ENCODE data around the gene TSPAN3.

The TSPAN3 gene

DNA sequence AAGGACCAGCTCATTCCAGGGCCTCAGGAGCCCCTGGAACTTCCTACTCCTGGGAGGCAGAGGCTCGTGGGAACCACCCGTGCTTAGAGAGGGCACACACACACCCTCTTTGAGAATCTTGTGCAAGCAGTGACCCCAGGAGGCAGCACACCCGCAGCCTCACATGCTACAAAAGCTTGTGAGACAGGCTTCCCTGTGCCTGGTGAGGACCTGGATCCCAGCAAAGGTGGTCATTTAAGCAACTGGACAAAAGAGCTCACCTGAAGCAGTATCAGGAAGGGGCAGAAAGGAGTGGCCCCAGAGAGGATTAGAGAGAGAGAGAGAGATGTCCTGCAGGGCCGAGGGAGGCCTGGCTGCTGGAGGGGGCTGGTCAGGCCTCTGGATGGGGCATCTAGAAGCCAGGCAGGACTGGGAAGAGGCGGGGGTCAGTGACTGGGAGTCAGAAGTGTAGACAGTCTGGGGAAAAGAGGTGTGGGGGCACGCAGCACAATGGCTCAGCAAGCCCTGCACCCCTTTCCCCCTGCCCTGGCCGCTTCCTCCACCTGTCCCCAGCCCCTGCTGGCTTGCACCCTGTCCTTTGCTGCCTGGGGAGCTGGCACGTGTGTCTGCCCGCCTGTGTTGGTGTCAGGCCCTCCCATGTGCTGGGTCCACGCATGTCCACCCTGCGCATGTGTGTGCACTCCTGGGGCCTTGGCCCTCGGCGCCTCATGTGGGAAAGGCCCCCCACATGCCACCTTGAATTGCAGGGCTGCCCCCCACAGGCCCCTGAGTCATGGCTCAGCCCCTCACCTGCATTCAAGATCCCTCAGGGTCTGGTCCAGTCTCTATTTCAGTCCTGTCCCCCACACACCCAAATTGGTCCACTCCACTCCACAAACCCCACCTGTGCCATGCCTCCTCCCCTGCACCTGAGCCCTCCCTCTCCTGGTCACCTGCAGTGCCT lies 36.9 kb downstream of the TSPAN3 start:
- DNase-seq (ENCODE audit: low read depth in 2 of 2) = no peak

DNA sequence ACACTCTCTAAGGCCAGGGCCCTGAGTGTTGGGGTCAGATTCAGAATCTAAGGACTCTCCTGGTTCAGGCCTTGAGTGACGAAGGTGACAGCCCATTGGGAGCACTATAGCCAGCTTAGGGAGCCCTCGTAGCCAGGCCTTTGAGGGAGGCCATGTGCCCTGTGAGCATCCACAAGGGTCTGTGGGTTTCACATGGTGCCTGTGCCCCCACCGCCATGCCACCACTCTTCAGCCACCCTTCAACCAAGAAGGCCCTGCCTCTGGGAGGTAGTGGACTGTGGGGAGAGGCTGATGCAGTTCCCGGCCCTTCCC lies 37.5 kb downstream of the TSPAN3 start:
- no peak for DNase-seq (ENCODE audit: low read depth in 2 of 2)

DNA sequence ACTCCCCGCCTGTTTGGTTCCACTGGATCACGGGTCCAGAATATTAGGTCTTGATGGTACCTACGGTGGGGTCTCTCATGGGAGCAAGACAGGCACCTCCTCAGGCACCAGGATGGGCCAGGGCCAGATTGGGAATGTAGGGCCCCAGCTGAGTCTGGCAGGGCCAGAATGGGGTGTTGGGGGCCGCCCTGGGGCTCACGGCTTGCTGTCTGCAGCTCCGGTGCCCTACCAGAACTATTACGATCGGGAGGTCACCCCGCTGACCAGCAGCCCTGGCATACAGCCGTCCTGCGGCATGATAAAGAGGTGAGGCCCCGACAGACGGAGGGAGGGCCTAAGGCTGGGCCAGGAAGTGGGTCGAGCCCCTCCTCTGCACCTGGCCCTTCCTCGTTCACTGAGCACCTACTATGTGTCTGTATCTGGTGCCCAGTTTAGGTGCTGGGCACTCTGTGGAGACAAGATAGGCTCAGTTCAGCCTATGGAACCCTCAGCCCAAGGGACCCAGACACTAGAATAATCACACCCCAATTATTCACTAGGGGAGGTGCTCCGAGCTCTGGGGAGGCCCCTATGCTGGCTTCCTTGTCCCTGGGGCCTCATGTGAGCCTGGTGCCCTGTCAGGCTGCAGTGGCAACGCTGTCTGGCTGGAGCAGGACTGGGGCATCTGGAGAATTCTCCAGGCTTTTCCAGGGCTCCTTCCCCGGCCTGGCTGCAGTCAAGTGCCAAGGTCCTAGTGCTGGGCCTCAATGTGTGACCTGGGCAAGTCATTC lies 38.1 kb downstream of the TSPAN3 start:
- DNase-seq (ENCODE audit: low read depth in 2 of 2) = no peak

DNA sequence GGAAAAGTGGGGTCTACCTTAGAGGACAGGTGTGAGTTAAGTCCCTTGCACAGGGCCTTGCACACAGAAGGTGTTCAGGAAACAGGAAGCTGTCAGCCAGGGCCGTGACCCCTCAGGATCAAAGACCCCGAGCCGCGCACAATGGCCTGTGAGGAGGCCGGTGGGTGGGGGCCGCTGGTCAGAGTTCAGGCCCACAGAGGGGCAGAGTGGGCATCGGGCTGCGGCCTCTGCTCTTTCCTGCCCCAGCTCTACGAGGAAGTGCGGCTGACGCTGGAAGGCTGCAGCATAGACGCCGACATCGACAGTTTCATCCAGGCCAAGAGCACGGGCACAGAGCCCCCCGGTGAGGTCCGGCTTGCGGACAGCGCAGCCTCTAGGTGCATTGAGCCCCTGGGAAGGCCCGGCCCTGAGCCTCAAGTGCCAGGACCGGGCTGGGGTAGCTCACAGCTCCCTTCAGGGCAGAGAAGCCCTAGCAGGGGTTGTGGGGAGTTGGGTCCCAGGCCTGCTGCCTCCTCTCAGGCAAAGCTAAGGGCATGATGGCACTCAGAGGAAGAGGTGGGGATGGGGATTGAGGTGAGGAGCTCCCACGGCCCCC lies 38.8 kb downstream of the TSPAN3 start:
- no peak for DNase-seq (ENCODE audit: low read depth in 2 of 2)

DNA sequence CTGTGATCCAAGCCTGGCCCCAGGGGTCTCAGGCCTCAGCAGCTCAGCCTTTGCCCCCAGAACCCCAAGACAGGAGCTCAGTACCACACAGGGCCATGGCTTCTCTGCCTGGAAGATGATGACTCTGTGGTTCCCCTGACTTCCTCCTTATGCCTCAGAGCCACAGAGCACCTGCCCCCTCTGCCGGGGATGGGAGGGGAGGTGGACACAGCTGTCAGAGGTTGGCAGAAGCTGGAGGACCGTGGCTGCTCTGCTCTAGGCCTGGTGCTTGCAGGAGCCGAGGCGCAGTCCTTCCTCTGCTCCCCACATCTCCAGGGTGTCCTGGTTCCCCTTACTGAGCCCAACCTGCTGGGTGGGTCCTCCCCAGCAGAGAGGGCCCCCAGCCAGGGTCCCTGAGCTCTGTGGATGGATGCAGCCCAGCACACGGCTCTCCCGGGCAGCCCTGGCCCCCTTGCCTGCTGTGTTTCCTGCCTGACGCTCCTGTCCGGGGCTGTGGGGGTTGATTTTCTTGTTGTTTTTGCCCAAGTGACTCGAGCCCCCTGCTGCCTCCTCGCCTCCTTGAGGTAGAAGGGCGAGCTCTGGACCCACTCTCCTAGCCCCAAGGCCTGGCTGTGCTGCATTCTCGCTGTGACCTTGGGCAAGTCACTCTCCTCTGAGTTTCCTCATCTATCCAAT lies 39.4 kb downstream of the TSPAN3 start:
- DNase-seq (ENCODE audit: low read depth in 2 of 2) = no peak

DNA sequence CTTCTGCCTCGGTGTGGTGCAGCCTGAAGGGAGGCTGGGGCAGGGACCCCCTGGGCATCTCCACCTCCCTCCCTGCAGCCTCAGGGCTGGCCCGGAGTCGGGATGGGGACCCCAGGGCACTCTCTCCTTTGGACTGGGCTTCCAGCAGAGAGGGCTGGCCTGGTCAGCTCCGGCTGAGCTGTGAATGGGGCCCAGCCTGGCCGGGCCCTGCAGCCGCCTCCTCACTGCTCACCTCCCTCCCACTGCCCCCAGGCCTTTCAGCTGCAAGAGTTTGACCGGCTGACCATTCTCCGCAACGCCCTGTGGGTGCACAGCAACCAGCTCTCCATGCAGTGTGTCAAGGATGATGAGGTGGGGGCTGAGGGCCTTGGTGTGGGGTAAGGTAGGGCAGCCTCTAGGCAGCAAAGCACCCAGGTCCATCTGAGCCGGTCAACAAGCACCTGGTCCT lies 40.0 kb downstream of the TSPAN3 start:
- DNase-seq (ENCODE audit: low read depth in 2 of 2) = no peak

DNA sequence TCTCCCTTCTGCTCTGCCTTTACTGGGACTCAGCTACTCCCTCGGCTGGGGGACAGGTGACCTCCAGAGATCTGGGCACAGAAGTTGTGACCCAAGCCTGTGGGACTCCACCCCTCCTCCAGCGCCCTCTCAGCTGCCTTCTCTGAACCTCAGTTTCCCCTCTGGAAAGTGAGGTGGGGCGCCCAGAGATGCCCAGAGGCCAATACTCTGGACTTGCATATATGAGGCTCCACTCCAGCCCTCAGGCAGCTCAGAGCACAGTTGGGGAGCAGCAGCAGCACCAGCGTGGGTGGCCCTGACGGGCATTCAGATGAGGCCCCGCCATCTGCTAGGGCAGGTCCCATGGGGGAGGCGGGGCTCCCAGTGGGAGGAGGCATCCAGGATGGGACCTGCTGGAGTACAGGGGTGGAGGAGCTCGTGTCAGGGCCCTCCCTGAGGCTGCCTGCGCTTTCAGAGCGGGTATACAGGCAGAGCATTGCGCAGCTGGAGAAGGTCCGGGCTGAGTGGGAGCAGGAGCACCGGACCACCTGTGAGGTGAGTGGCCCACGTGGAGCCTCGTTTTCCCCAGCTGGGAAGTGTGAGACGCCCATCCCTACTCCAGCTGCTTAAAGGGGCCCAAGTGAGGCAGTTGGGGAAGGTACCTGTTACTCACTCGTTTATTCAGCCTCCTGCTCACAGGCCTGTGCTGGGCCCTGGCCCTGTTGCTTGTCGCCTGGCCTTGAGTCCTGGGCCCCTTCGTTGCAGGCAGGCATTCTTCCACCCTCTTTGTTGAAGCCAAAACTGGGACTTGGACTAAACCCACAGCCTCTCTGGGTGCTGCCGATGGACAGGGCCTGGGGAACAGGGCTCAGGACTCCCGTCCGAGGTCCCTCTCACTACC lies 40.6 kb downstream of the TSPAN3 start:
- DNase-seq (ENCODE audit: low read depth in 2 of 2) = no peak

DNA sequence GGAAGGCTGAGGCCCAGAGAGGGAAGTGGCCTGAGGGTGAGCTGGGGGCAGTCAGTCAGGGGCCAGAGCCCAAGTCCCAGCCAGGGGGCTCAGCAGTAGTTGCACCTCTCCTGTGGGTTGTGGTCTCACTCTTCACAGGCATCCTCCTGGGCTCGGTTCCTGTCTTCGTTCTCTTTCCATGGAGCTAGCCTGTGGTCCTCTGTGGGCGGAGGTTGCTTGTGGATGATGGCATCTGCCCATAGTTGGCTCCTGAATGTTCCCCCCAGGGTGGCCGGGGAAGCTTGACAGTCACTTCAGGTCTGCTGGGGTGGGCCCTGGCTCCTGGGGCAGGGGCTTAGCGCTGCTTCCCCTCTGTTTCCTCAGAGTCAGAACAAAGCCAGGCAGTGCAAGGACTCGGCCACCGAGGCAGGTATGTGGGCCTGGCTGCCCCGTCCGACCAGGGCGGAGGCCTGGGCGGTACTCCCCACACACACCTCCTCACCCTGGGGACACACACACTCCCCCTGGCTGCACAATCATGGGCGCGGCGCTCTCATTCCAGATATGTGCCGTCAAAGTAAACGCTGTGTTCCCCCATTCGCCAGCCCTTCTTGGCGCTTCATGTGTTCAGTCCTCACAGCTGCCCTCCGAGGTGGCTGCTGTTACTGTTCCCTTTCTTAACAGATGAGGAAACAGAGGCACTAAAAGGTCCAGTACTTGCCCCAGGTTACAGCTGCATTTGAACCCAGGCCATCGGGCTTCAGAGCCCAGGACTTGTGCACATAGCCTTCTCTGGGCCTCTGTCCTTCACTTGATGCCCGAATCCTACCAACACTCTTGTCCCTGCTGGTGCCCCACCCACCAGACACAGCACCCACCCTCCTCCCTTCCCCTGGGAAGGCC lies 41.5 kb downstream of the TSPAN3 start:
- DNase-seq (ENCODE audit: low read depth in 2 of 2) = no peak

DNA sequence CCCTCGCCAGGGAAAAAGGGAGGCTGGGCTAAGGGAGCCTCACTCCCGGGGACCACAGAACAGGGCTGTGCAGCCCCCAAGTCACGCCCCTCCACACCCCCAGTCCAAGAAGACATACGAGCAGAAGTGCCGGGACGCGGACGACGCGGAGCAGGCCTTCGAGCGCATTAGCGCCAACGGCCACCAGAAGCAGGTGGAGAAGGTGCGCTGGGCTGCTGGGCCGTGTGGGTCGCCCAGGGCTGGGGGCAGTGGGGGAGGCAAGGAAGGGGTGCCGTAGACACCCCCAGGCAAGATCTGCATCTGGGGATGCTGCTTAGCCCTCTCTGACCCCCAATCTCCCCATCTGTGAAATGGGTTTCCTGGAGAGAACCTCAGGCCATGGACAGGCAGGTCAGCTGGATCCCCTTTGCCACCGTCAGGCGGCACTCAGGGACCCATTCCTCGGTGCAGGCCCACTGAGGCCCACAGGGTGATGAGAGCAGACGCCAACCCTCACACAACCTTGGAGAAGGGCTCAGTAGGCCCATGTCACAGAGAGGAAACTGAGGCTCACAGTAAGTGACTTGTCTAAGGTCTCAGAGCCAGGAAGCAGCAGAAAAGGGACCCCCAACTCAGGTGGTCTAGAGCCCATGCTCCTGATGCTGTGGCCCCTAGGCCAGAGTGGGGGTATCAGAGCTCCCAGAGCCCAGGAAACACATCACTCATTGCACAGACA lies 42.3 kb downstream of the TSPAN3 start:
- no peak for DNase-seq (ENCODE audit: low read depth in 2 of 2)

DNA sequence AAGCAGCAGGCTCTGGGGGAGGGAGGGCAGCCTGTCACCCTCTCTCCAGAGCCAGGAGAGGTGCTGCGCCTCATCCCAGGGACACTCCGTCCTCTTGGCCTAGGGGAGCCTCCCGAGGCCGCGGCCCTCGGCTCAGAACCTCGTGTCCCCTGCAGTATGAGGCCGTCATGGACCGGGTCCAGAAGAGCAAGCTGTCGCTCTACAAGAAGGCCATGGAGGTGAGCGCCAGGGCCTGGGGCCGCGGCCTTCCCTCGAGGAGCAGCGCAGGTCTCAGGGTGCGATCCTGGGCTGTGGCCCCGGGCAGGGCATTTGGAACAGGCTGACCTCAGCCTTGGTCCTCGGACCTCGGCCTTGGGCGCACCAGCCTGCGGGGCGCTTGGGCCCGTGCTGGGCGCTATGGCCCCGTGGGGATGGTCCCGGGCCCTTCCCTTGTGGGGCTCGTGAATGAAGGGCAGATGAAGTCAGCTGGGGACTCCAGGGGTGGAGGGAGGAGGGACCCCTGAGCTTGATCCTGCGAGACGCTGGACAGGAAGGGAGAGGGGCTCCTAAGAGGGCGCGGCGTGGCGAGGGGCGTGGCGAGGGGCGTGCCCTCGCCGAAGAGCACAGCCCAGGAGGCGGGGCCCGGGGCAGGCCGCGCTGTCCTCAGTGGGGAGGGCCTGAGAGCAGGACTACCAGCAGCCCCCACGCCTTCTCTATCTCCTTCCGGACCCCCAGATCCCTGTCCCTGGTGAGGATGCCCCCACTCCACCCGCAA lies 43.0 kb downstream of the TSPAN3 start:
- no peak for DNase-seq (ENCODE audit: low read depth in 2 of 2)

DNA sequence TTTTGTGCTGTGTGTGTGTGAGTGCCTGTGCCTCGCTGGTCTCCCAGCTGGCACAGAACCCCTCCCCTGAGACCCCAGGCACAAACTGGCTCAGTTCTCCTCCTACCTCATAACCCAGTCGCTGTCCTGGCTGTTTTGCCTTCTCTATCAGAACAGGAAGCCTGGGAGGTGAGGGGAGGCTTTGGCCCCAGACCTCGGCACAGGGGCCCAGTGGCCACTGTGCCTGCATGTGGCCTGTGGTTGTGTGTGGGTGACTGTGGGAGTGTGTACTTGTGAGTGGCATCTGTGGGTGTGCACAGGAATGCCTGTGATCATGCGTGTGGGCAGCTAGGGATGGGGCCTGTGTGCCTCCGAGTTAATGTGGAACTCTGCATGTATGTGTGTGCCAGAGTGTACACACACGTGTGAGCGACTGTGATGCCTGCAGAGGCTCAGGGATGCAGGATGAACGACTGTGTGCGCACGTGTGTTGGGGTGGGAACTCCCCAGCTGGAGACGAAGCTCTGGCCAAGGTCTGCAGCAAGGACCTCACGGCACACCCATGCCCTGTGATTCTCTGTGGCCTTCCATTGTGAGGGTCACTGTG lies 43.7 kb downstream of the TSPAN3 start:
- no peak for DNase-seq (ENCODE audit: low read depth in 2 of 2)

DNA sequence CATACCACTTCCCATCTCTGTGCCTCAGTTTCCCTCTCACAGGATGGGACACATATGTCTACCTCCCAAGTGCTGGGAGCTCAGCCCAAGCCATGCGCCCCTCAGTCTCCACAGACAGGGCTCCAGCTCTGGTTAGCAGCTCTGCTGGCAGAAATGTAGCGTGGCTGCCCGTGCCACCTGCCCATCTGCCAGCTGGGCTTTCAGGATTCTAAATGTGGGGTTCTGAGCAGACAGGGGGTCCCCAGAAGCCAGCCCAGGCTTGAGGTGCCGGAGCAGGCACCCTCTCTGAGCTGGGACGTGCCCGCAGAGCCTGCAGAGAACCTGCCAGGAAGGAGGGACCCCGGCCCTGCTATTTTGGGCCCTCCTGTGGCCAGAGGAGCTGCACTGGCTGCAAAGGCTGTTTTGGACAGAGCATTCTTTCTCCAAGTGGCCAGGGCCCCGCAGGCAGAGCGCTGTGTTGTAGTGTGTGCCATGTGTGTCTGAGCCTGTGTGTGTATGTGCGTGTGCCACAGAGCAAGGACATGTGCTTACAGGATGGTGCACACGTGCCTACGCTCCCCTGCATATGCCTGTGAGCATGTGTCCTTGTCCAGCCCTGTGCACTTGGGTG lies 44.3 kb downstream of the TSPAN3 start:
- no peak for DNase-seq (ENCODE audit: low read depth in 2 of 2)

DNA sequence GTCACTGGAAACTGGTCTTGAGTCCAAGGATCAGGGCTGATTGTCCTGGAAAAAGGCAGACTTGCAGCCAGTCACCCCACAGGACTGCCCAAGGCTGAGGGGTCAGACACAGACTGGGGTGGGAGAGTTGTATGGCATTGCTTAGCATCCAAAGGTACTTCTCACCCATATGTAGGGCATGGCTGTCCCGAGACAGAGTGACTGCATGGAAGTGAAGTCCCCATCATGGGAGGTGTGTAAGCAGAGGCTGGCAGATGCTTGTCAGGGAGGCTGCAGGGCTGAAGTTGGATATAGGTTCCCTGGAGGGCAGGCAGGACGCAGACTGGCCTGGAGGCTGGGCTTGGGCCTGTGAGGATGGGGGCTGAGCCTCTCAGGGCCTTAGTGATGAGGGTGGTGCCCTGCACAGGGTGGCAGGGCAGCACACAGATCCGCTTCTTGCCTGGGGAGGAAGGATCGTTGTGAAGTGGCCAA lies 44.9 kb downstream of the TSPAN3 start:
- no peak for DNase-seq (ENCODE audit: low read depth in 2 of 2)

DNA sequence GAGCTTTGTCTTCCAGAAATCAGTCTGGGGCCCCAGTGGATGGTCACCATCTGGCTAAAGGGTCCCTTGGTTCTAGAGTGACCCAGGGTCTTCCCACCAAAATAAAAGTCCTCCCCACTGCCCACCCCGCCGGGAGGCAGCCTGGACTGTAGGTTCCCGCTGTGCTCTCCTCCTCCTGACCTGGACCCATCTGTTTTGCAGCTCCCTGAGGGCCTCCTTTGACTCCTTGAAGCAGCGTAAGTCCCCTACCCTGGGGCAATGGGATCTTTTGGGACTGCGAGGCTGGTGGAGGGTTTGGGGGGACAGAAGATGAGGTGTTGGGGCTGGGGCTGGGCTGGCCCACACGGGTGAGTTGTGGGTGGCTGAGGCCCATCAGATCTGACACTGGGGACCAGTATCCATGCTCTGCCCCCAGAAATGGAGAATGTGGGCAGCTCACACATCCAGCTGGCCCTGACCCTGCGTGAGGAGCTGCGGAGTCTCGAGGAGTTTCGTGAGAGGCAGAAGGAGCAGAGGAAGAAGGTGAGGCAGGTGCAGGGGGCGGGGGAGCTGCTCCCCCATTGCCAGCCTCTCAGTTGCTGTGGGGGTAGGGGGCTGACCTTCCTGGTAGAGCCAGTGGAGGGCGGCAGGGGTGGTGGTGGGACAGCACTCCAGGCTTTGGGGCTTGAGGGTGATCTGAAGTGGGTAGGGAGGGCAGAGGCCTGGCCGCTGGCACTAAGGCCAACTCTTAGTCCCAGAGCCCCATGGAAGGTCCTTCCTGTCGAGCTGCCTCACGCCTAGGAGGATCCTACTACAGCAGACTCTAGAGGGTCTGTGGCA lies 45.6 kb downstream of the TSPAN3 start:
- no peak for DNase-seq (ENCODE audit: low read depth in 2 of 2)

DNA sequence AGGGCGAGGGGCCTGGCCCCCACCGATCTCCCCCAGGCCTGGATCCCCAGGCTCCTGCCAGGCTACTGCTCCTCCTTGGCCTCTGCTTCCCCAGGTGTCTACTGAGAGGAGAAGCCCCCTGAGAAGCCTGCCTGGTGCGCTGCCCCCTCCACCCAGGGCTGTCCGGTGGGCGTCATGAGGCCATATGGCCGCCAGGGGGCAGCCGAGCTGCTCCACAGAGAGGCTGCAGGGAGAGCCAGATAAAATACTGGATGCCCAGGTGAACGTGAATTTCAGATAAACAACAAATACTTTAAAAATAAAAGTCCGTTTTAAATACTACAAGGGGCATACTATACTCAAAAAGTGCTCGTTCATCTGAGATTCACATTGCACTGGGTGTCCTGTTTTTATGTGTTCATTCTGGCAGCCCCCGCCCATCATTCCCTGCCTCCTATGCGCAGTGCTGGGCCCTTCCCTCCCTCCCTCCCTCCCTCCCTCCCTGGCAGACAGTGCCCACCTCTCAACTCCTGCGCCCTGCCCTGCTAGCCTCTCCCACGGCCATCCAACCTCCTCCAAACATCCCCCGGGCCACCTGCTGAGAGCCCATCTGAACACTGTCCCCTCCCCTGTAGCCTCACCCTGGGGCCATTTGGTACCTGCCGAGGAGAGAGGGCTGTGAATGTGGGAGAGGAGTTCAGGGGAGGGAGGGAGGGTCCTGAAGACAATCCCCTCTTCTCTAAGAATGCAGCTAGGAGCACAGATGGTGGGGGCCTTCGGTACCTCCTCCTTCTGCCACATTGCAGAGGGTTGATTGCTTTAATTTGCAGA lies 46.4 kb downstream of the TSPAN3 start:
- peak; percentile 65 to 66 for DNase-seq (ENCODE audit: low read depth in 2 of 2)

All from stimulated activated CD8-positive, alpha-beta memory T cell treated with anti-CD3 and anti-CD28 coated beads, Interleukin-2, amount 100 ng/mL, for 48 hours (primary cell).